Chondrocyte (in vitro differentiated cells): Measurements from ENCODE around the gene AFAP1. TPM values are rescaled to one million over a fixed set of nuclear protein-coding genes. Genes with fewer than 3 reads are reported as not detected.

Source experiments
- DNase-seq: peaks from one replicate; pipeline ENCODE4 v3.0.0; 2021; ENCODE audit warnings: mixed read lengths, low spot score
- H3K27ac Mint-ChIP-seq: one replicate; pipeline ENCODE4 v1.8.0; 2021; ENCODE audit warnings: mild to moderate bottlenecking, moderate library complexity, mixed read lengths; ENCODE audit not compliant: unreplicated experiment
- H3K27me3 Mint-ChIP-seq: 2 replicates; pipeline ENCODE4 v1.8.0; 2021; ENCODE audit warnings: low read depth, mixed read lengths
- H3K36me3 Mint-ChIP-seq: 2 replicates; pipeline ENCODE4 v1.8.0; 2021; ENCODE audit warnings: low read depth, mixed read lengths
- H3K4me1 Mint-ChIP-seq: 2 replicates; pipeline ENCODE4 v1.8.0; 2021; ENCODE audit warnings: low read depth, mild to moderate bottlenecking, mixed read lengths
- H3K4me3 Mint-ChIP-seq: one replicate; pipeline ENCODE4 v1.8.0; 2021; ENCODE audit warnings: mild to moderate bottlenecking, moderate library complexity, mixed read lengths; ENCODE audit not compliant: unreplicated experiment
- H3K9me3 Mint-ChIP-seq: 2 replicates; pipeline ENCODE4 v1.8.0; 2021; ENCODE audit warnings: low read depth, mixed read lengths
- CTCF ChIP-seq: fragments of 200-600 bp; sonication (generic); IDR thresholded peaks from 2 replicates; pipeline ENCODE4 v1.5.0; 2021; ENCODE audit warnings: antibody characterized with exemption, mild to moderate bottlenecking, moderate library complexity
- total RNA-seq: library from RNA; stranded (reverse); gene quantifications from 3 replicates; pipeline ENCODE4 v1.2.1, GENCODE V29; 2021

Gene AFAP1
- total RNA-seq, 1 donor from 2014 or later = 118 TPM

- TF ChIP-seq CTCF = no peak
- Mint-ChIP-seq H3K4me1 (peaks cover 5% of the 10 kb centered on the region), H3K9me3 (no peaks in the 10 kb centered on the region), H3K4me3 (no peak overlapping the region), H3K36me3 (no peaks in the 10 kb centered on the region), H3K27ac (peak overlapping the region; percentile 22), H3K27me3 (no peaks in the 10 kb centered on the region)
- DNase-seq = no peak
Measured at GRCh38 chr4:7752649-7753048, 187.0 kb downstream of the AFAP1 start.

DNA sequence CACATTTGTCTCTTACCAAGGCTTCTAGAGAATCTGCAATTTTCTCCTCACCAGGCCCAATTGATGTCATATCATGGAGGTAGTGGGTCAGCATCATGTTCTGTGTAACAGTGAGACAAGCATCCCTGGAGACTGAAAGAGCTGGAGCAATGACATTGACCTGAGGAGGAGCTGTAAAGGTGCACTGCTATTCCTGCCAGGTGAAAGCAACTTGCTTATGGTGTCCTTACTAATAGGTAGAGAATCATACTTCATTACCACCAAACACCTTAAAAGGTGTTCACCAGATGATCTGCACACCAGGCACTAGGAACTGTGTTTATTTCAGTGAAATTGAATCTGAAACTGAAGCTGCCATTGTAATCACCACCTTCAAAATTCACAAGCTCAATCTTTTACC, 188.7 kb downstream of the AFAP1 start:
- Mint-ChIP-seq H3K4me3 (no peak overlapping the region), H3K36me3 (peaks cover 2% of the 10 kb centered on the region), H3K27ac (no peak overlapping the region), H3K9me3 (no peaks in the 10 kb centered on the region), H3K27me3 (no peaks in the 10 kb centered on the region), H3K4me1 (peaks cover 5% of the 10 kb centered on the region)
- no peak for DNase-seq
- no peak for TF ChIP-seq CTCF

GRCh38 chr4:7750523-7750922, 189.1 kb downstream of the AFAP1 start:
- DNase-seq = no peak
- Mint-ChIP-seq H3K4me3 (no peak overlapping the region), H3K36me3 (peaks cover 2% of the 10 kb centered on the region), H3K27me3 (no peaks in the 10 kb centered on the region), H3K9me3 (no peaks in the 10 kb centered on the region), H3K27ac (no peak overlapping the region), H3K4me1 (peaks cover 5% of the 10 kb centered on the region)
- no peak for TF ChIP-seq CTCF

- H3K27me3 Mint-ChIP-seq = no peaks in the 10 kb centered on the region
- no peaks in the 10 kb centered on the region for H3K9me3 Mint-ChIP-seq
- H3K36me3 Mint-ChIP-seq = peaks cover 2% of the 10 kb centered on the region
- no peak overlapping the region for H3K4me3 Mint-ChIP-seq
- peaks cover 5% of the 10 kb centered on the region for H3K4me1 Mint-ChIP-seq
- no peak for TF ChIP-seq CTCF
- H3K27ac Mint-ChIP-seq = no peak overlapping the region
- no peak for DNase-seq
Measured at GRCh38 chr4:7747566-7747965, 192.1 kb downstream of the AFAP1 start.

DNA sequence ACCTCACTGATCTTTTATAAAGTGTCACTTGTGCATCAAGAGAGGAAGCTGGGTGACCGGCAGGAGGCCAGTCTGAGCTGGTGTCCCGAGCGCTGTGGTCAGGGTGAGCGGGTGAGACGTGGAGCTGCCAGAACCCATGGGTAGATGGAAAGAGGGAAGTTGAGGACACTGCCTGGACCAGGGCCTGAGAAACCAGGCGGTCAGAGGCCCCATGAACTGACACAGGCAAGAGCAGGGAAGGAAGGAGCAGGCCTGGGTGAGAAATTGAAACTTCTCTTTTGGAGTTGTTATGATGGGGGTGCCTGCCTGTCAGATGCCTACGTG, 192.6 kb downstream of the AFAP1 start:
- Mint-ChIP-seq H3K4me3 (no peak overlapping the region), H3K27me3 (no peaks in the 10 kb centered on the region), H3K36me3 (peaks cover 2% of the 10 kb centered on the region), H3K4me1 (peaks cover 5% of the 10 kb centered on the region), H3K27ac (no peak overlapping the region), H3K9me3 (no peaks in the 10 kb centered on the region)
- DNase-seq = no peak
- TF ChIP-seq CTCF = no peak
